Activated T-cell treated with anti-CD3 and anti-CD28 coated beads, Interleukin-2, amount 50 U/mL, for 24 hours (primary cell): ENCODE data around the gene KIF4A.
"Not testable (repeated sequence)": the region's sequence is repeated elsewhere in the genome, so short reads cannot be mapped to it uniquely, and the experiment has no call there.

Experiments used
- DNase-seq: peaks from one replicate; pipeline ENCODE4 v3.0.0-alpha.2; 2020
- H3K27ac Mint-ChIP-seq: 2 replicates; pipeline ENCODE4 v1.8.0; 2020; ENCODE audit warnings: mild to moderate bottlenecking, mixed read lengths
- H3K27me3 Mint-ChIP-seq: 2 replicates; pipeline ENCODE4 v1.8.0; 2020; ENCODE audit warnings: mixed read lengths
- H3K36me3 Mint-ChIP-seq: 2 replicates; pipeline ENCODE4 v1.8.0; 2020; ENCODE audit warnings: low read depth, mixed read lengths
- H3K4me1 Mint-ChIP-seq: 2 replicates; pipeline ENCODE4 v1.8.0; 2020; ENCODE audit warnings: low read depth, mixed read lengths
- H3K4me3 Mint-ChIP-seq: 2 replicates; pipeline ENCODE4 v1.8.0; 2020; ENCODE audit warnings: mild to moderate bottlenecking, moderate library complexity, mixed read lengths
- H3K9me3 Mint-ChIP-seq: 2 replicates; pipeline ENCODE4 v1.8.0; 2020; ENCODE audit warnings: mixed read lengths

Gene KIF4A

DNA sequence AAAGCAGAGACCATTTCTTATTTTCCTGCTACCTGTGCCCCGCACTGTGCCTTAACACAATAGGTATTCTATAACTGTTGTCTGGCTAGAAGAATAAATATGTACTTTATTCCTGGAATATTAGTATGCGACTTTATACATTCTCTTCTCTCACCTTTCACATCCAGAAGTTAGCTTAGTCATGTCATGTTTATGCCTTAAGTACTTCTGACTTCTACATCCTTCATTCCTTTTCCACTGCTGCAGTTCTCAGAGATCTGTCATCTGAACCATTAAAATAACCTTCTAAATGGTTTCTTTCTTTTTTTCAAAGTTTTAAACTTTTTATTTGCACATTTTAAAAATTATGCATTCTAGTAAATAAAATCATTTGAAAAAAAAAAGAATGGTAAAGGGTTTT lies 34.4 kb downstream of the KIF4A start:
- H3K4me3 Mint-ChIP-seq: no peak overlapping the region
- DNase-seq: no peak
- H3K9me3 Mint-ChIP-seq: no peaks in the 10 kb centered on the region
- peaks cover 26% of the 10 kb centered on the region for H3K27me3 Mint-ChIP-seq
- no peak overlapping the region for H3K27ac Mint-ChIP-seq
- no peaks in the 10 kb centered on the region for H3K4me1 Mint-ChIP-seq
- no peaks in the 10 kb centered on the region for H3K36me3 Mint-ChIP-seq

DNA sequence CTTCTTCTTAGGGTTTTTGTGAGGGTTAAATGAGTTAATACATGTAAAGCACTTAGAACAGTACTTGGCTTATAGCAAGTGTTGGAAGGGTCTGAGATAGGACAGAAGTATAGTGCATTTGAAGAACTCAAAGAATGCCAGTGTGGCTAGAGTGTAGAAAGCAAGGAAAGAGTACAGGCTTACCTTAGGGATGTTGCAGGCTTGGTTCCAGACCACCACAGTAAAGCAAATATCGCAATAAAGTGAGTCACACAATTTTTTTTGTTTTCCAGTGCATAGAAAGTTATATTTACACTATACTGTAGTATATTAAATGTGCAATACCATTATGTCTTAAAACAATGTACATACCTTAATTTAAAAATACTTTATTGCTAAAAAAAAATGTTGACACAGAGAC lies 41.3 kb downstream of the KIF4A start:
- Mint-ChIP-seq H3K27me3 (peaks cover 50% of the 10 kb centered on the region), H3K27ac (no peak overlapping the region), H3K4me1 (no peaks in the 10 kb centered on the region), H3K36me3 (no peaks in the 10 kb centered on the region), H3K4me3 (no peak overlapping the region), H3K9me3 (no peaks in the 10 kb centered on the region)
- no peak for DNase-seq

DNA sequence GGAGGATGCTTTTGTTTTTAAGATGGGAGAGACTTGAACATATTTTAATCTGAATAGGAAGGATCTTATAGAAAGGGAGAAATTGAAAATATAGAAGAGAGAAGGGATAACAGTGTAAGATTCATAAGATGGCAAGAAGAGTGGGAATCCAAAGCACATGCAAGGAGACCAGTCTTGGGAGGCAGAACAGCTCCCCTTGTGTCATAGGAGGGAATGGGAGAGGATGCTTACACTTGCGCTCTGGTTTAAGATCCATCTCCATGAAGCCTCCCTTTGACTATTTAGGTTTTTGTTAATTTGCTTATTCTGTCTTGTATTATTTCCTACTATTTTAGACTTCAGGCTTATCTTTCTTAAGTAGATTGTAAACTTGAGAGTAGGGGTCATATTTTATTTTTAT lies 42.7 kb downstream of the KIF4A start:
- Mint-ChIP-seq H3K27ac (no peak overlapping the region), H3K9me3 (no peaks in the 10 kb centered on the region), H3K4me3 (no peak overlapping the region), H3K4me1 (peaks cover 8% of the 10 kb centered on the region), H3K27me3 (peaks cover 43% of the 10 kb centered on the region), H3K36me3 (no peaks in the 10 kb centered on the region)
- no peak for DNase-seq

- DNase-seq: no peak
- H3K27me3 Mint-ChIP-seq: peaks cover 50% of the 10 kb centered on the region
- H3K4me3 Mint-ChIP-seq: no peak overlapping the region
- no peaks in the 10 kb centered on the region for H3K36me3 Mint-ChIP-seq
- no peak overlapping the region for H3K27ac Mint-ChIP-seq
- H3K9me3 Mint-ChIP-seq: no peaks in the 10 kb centered on the region
- peaks cover 8% of the 10 kb centered on the region for H3K4me1 Mint-ChIP-seq
Observed at GRCh38 chrX:70336767-70337166, 46.9 kb downstream of the KIF4A start.

- peaks cover 8% of the 10 kb centered on the region for H3K4me1 Mint-ChIP-seq
- DNase-seq: no peak
- H3K27ac Mint-ChIP-seq: no peak overlapping the region
- no peak overlapping the region for H3K4me3 Mint-ChIP-seq
- H3K9me3 Mint-ChIP-seq: no peaks in the 10 kb centered on the region
- H3K36me3 Mint-ChIP-seq: peaks cover under 1% of the 10 kb centered on the region
- peaks cover 49% of the 10 kb centered on the region for H3K27me3 Mint-ChIP-seq
Observed at GRCh38 chrX:70338290-70338689, 48.4 kb downstream of the KIF4A start.

DNA sequence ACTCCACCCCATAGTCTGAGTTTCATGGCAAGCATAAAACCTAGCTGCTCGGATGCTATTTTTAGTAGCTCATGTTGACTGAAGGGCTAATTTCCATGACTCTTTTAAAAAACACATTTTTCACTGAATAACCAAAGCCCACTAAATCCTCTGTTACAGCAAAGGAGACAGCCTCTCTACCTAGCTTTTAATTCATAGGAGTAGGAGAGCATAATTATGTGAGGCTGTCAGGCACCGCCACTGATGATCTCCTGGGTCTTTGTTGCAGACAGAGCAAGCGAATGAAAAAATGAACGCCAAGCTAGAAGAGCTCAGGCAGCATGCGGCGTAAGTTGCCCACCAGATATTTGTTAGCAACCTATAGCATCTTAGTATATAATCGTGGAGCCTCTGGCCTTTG lies 53.5 kb downstream of the KIF4A start:
- H3K4me1 Mint-ChIP-seq: no peaks in the 10 kb centered on the region
- no peak overlapping the region for H3K4me3 Mint-ChIP-seq
- peaks cover 41% of the 10 kb centered on the region for H3K27me3 Mint-ChIP-seq
- peaks cover 31% of the 10 kb centered on the region for H3K36me3 Mint-ChIP-seq
- no peak for DNase-seq
- H3K27ac Mint-ChIP-seq: no peak overlapping the region
- H3K9me3 Mint-ChIP-seq: peaks cover 2% of the 10 kb centered on the region

- Mint-ChIP-seq H3K36me3 (peaks cover 35% of the 10 kb centered on the region), H3K4me1 (no peaks in the 10 kb centered on the region), H3K27me3 (peaks cover 22% of the 10 kb centered on the region), H3K9me3 (peaks cover 2% of the 10 kb centered on the region), H3K4me3 (no peak overlapping the region), H3K27ac (no peak overlapping the region)
- DNase-seq: no peak
Observed at GRCh38 chrX:70346418-70347070, 56.6 kb downstream of the KIF4A start.

DNA sequence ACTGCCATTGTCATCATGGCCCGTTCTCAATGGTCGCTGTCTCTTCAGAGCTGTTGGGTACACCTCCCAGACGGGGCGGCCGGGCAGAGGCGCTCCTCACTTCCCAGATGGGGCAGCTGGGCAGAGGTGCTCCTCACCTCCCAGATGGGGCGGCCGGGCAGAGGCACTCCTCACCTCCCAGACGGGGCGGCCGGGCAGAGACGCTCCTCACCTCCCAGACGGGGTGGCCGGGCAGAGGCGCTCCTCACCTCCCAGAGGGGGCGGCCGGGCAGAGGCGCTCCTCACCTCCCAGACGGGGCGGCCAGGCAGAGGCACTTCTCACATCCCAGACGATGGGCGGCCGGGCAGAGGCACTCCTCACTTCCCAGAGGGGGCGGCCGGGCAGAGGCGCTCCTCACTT lies 58.9 kb downstream of the KIF4A start:
- H3K4me1 Mint-ChIP-seq, H3K27ac Mint-ChIP-seq, H3K4me3 Mint-ChIP-seq, H3K27me3 Mint-ChIP-seq, H3K9me3 Mint-ChIP-seq, DNase-seq: not testable (repeated sequence)
- peaks cover 30% of the 10 kb centered on the region for H3K36me3 Mint-ChIP-seq

DNA sequence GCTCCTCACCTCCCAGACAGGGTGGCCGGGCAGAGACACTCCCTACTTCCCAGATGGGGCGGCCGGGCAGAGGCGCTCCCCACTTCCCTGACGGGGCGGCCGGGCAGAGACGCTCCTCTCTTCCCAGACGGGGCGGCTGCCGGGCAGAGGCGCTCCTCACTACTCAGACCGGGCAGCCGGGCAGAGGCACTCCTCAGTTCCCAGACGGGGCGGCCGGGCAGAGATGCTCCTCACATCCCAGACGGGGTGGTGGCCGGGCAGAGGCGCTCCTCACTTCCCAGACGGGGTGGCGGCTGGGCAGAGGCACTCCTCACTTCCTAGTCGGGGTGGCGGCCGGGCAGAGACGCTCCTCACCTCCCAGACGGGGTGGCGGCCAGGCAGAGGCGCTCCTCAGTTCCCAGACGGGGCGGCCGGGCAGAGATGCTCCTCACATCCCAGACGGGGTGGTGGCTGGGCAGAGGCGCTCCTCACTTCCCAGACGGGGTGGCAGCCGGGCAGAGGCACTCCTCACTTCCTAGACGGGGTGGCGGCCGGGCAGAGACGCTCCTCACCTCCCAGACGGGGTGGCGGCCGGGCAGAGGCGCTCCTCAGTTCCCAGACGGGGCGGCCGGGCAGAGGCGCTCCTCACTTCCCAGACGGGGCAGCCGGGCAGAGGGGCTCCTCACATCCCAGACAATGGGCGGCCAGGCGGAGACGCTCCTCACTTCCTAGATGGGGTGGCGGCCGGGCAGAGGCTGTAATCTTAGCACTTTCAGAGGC lies 59.6 kb downstream of the KIF4A start:
- H3K9me3 Mint-ChIP-seq, H3K27me3 Mint-ChIP-seq, H3K4me3 Mint-ChIP-seq, DNase-seq, H3K27ac Mint-ChIP-seq, H3K4me1 Mint-ChIP-seq: not testable (repeated sequence)
- H3K36me3 Mint-ChIP-seq: peaks cover 23% of the 10 kb centered on the region

- Mint-ChIP-seq H3K4me3 (no peak overlapping the region), H3K27ac (no peak overlapping the region), H3K4me1 (no peaks in the 10 kb centered on the region), H3K36me3 (peaks cover 9% of the 10 kb centered on the region), H3K27me3 (peaks cover 10% of the 10 kb centered on the region), H3K9me3 (peaks cover 2% of the 10 kb centered on the region)
- no peak for DNase-seq
Observed at GRCh38 chrX:70352496-70352895, 62.6 kb downstream of the KIF4A start.

DNA sequence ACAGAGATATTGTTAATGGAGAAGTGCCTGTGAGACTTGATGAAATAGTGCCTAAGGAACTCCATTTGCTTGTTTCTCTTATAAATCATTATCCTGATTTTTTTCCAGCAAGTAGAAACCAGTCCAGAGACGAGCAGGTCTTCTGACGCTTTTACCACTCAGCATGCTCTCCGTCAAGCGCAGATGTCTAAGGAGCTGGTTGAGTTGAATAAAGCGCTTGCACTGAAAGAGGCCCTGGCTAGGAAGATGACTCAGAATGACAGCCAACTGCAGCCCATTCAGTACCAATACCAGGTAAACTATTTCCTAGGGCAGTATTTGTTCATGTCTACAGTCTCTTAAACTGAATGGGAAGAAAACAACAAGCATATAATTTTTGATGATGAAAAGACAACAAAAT lies 63.6 kb downstream of the KIF4A start:
- no peak overlapping the region for H3K4me3 Mint-ChIP-seq

GRCh38 chrX:70354716-70355115 lies 64.8 kb downstream of the KIF4A start:
- no peak for DNase-seq
- peaks cover 10% of the 10 kb centered on the region for H3K27me3 Mint-ChIP-seq
- peaks cover 3% of the 10 kb centered on the region for H3K36me3 Mint-ChIP-seq
- H3K4me1 Mint-ChIP-seq: no peaks in the 10 kb centered on the region
- no peaks in the 10 kb centered on the region for H3K9me3 Mint-ChIP-seq
- H3K4me3 Mint-ChIP-seq: no peak overlapping the region
- no peak overlapping the region for H3K27ac Mint-ChIP-seq

More for the DNA sequence above, 63.6 kb downstream of the KIF4A start:
- H3K4me1 Mint-ChIP-seq: no peaks in the 10 kb centered on the region
- no peak for DNase-seq
- peaks cover 10% of the 10 kb centered on the region for H3K27me3 Mint-ChIP-seq
- no peak overlapping the region for H3K27ac Mint-ChIP-seq
- H3K9me3 Mint-ChIP-seq: no peaks in the 10 kb centered on the region
- H3K36me3 Mint-ChIP-seq: peaks cover 3% of the 10 kb centered on the region

- H3K27ac Mint-ChIP-seq: no peak overlapping the region
- no peak for DNase-seq
- H3K27me3 Mint-ChIP-seq: peaks cover 8% of the 10 kb centered on the region
- no peaks in the 10 kb centered on the region for H3K9me3 Mint-ChIP-seq
- no peak overlapping the region for H3K4me3 Mint-ChIP-seq
- H3K36me3 Mint-ChIP-seq: no peaks in the 10 kb centered on the region
- H3K4me1 Mint-ChIP-seq: no peaks in the 10 kb centered on the region
Observed at GRCh38 chrX:70359458-70359857, 69.6 kb downstream of the KIF4A start.

DNA sequence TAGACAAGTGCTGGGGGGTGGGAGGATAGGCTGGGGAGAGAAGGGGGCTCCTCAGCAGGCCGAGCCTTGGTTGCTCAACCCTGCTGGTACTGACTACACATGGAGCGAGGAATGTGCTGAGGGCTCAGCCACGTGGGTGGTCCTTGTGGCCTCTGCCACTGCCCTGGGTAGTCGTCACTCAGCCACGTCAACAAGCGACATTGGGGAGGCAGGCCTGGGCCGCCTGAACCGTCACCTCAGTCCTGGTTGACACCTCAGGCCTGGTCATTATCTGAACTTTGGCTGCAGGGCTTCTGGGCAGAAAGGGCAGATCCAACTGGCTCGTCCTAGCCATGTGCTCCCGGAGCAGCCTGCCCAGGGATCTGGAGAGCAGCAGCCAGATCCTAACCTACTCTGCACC lies 70.5 kb downstream of the KIF4A start:
- Mint-ChIP-seq H3K27me3 (peaks cover 2% of the 10 kb centered on the region), H3K4me3 (no peak overlapping the region), H3K36me3 (no peaks in the 10 kb centered on the region), H3K27ac (no peak overlapping the region), H3K4me1 (no peaks in the 10 kb centered on the region), H3K9me3 (no peaks in the 10 kb centered on the region)
- DNase-seq: no peak

- H3K9me3 Mint-ChIP-seq, H3K27ac Mint-ChIP-seq, DNase-seq, H3K4me1 Mint-ChIP-seq, H3K36me3 Mint-ChIP-seq, H3K4me3 Mint-ChIP-seq: not testable (repeated sequence)
- peaks cover 19% of the 10 kb centered on the region for H3K27me3 Mint-ChIP-seq
Observed at GRCh38 chrX:70368731-70369130, 78.8 kb downstream of the KIF4A start.
